Measurements from ENCODE around the gene TMEM119. TPM values are rescaled to one million over a fixed set of nuclear protein-coding genes. Genes with fewer than 3 reads are reported as not detected.

The TMEM119 gene
- total and polyA plus RNA-seq, 9 of the 15 experiments (the other 6 are each of a cell fraction or from before 2014, with no cell fraction given): 0.18 TPM; not detected in 8

DNA sequence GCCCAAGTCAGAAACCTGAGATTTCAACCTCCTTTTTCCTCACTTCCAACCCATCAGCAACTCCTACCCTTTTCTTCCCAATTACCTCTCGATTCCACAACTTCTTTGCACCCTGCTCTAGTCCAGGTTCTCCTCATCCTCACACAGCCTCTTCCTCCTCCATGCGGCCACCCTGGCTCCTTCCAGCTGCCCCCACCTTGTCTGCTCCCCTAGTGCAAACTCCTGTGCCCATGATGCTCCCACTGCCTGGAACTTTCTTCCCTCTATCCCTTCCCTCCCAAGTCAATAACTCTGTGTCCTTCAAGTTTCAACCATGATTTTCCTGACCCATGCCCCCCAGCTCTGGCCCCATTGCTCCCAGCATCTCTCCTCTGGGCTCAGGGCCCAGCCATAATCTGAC is 18.5 kb upstream of the TMEM119 start (continued):
- TF ChIP-seq, protein P1, sequence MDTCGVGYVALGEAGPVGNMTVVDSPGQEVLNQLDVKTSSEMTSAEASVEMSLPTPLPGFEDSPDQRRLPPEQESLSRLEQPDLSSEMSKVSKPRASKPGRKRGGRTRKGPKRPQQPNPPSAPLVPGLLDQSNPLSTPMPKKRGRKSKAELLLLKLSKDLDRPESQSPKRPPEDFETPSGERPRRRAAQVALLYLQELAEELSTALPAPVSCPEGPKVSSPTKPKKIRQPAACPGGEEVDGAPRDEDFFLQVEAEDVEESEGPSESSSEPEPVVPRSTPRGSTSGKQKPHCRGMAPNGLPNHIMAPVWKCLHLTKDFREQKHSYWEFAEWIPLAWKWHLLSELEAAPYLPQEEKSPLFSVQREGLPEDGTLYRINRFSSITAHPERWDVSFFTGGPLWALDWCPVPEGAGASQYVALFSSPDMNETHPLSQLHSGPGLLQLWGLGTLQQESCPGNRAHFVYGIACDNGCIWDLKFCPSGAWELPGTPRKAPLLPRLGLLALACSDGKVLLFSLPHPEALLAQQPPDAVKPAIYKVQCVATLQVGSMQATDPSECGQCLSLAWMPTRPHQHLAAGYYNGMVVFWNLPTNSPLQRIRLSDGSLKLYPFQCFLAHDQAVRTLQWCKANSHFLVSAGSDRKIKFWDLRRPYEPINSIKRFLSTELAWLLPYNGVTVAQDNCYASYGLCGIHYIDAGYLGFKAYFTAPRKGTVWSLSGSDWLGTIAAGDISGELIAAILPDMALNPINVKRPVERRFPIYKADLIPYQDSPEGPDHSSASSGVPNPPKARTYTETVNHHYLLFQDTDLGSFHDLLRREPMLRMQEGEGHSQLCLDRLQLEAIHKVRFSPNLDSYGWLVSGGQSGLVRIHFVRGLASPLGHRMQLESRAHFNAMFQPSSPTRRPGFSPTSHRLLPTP (IDR thresholded peaks at IDR 0.05; ENCODE audit: borderline replicate concordance, extremely low read depth, insufficient read length): no peak
- TF ChIP-seq ZNF212 (CRISPR knock-in tag; IDR thresholded peaks at IDR 0.05): no peak
- no peak for TF ChIP-seq SNIP1 (IDR thresholded peaks at IDR 0.05; ENCODE audit: low read depth)
- TF ChIP-seq TFAM (CRISPR knock-in tag; conservative IDR thresholded peaks at IDR 0.05): no peak
- TF ChIP-seq, protein P2, sequence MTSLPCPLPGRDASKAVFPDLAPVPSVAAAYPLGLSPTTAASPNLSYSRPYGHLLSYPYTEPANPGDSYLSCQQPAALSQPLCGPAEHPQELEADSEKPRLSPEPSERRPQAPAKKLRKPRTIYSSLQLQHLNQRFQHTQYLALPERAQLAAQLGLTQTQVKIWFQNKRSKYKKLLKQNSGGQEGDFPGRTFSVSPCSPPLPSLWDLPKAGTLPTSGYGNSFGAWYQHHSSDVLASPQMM (CRISPR knock-in tag; IDR thresholded peaks at IDR 0.05): no peak
- TF ChIP-seq ZNF384 (IDR thresholded peaks at IDR 0.05; ENCODE audit: low read depth, low read length): no peak
- TF ChIP-seq NELFE (IDR thresholded peaks at IDR 0.05; ENCODE audit: insufficient read depth, insufficient read length): no peak
- TF ChIP-seq, protein P3, sequence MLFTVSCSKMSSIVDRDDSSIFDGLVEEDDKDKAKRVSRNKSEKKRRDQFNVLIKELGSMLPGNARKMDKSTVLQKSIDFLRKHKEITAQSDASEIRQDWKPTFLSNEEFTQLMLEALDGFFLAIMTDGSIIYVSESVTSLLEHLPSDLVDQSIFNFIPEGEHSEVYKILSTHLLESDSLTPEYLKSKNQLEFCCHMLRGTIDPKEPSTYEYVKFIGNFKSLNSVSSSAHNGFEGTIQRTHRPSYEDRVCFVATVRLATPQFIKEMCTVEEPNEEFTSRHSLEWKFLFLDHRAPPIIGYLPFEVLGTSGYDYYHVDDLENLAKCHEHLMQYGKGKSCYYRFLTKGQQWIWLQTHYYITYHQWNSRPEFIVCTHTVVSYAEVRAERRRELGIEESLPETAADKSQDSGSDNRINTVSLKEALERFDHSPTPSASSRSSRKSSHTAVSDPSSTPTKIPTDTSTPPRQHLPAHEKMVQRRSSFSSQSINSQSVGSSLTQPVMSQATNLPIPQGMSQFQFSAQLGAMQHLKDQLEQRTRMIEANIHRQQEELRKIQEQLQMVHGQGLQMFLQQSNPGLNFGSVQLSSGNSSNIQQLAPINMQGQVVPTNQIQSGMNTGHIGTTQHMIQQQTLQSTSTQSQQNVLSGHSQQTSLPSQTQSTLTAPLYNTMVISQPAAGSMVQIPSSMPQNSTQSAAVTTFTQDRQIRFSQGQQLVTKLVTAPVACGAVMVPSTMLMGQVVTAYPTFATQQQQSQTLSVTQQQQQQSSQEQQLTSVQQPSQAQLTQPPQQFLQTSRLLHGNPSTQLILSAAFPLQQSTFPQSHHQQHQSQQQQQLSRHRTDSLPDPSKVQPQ (CRISPR knock-in tag; IDR thresholded peaks at IDR 0.05; ENCODE audit: borderline replicate concordance): no peak
